GM19397 (cell line): ENCODE measurements around the gene CCNB1IP1.
A peak's percentile ranks its signal among the peaks of the same experiment; 100 is the strongest.
"Not testable (repeated sequence)": the region's sequence is repeated elsewhere in the genome, so short reads cannot be mapped to it uniquely, and the experiment has no call there.

Source experiments
- ATAC-seq: cut with Tn5 transposase; IDR thresholded peaks from one replicate; pipeline ENCODE4 v1.9.1; 2021; ENCODE audit warnings: mild to moderate bottlenecking, moderate library complexity; ENCODE audit not compliant: unreplicated experiment

CCNB1IP1 gene, protein sequence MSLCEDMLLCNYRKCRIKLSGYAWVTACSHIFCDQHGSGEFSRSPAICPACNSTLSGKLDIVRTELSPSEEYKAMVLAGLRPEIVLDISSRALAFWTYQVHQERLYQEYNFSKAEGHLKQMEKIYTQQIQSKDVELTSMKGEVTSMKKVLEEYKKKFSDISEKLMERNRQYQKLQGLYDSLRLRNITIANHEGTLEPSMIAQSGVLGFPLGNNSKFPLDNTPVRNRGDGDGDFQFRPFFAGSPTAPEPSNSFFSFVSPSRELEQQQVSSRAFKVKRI

GRCh38 chr14:20332788-20333493, at the start of gene CCNB1IP1:
Gene CCNB1IP1, minus strand, starts transcription at chr14:20333279. Its CDS starts 16,756 bp downstream, at chr14:20316523.
- peak; percentile 95 for ATAC-seq

GRCh38 chr14:20382526-20382925, 49.4 kb upstream of the CCNB1IP1 start:
- ATAC-seq, result no peak

DNA sequence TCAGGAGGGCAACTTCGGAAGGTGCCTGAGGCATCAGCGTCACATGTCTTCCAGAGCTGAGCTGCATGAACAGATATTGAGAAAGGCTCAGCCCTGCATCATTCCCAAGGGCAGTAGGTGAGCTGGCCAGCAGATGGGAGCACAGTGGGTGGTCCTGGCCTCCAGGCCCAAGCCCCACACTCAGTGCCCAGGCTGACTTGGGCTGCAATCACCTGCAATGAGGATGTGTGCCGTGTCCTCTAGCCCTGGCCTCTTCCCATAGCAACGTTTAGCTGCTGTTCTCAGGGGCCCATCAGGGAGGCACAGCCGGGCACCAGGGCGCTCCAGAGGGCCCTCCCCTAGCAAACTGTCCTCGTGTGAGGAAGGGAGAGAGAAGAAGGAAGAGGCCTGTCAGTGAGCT, 48.3 kb upstream of the CCNB1IP1 start:
- no peak for ATAC-seq

DNA sequence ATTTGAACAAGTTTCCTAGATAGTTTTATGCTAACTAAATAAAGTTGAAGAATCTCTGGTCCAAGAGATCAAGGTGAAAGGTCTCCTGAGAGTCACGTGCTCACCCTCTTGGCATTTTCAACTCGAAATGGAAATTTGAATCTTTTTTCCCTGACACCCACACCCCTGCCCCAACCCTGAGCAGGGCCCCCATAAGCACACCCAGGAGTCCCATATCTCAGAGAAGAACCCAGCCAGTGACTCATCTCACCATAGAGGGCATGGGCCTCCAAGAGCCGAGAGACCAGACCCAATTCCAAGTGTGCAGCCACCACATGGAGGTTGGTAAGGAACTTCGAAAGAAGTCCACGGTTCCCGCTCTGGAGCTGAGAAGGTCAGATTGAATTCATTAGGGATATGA, 47.6 kb upstream of the CCNB1IP1 start:
- ATAC-seq, result no peak

GRCh38 chr14:20379743-20380142, 46.7 kb upstream of the CCNB1IP1 start:
- no peak for ATAC-seq

- no peak for ATAC-seq
These were observed 44.1 kb upstream of the CCNB1IP1 start for GRCh38 chr14:20377171-20377570.

- ATAC-seq, result no peak
These were observed 43.1 kb upstream of the CCNB1IP1 start for GRCh38 chr14:20376071-20376588.

DNA sequence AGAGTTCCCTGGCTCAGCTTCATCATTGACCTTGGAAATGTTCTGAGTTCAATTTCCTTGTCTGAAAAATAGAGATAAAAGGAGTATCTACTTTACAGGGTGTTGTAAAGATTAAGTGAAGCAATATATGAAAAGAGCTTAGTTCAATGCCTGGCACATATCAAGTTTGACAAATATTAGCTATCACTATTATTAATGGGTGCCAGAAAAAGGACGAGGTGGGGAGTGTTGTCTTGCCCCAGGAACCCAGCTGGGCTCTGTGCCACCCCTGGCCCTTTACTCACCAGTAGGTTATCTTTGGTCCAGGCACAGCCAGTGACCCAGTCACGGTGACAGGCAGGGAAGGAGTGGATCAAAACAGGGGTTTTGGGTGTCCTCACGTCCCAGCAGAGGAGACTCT, 42.4 kb upstream of the CCNB1IP1 start:
- ATAC-seq, result no peak

GRCh38 chr14:20372796-20373195, 39.7 kb upstream of the CCNB1IP1 start:
- no peak for ATAC-seq

- no peak for ATAC-seq
These were observed 32.8 kb upstream of the CCNB1IP1 start for GRCh38 chr14:20365928-20366327.

- not testable (repeated sequence) for ATAC-seq
These were observed 25.4 kb upstream of the CCNB1IP1 start for GRCh38 chr14:20358474-20358873.

DNA sequence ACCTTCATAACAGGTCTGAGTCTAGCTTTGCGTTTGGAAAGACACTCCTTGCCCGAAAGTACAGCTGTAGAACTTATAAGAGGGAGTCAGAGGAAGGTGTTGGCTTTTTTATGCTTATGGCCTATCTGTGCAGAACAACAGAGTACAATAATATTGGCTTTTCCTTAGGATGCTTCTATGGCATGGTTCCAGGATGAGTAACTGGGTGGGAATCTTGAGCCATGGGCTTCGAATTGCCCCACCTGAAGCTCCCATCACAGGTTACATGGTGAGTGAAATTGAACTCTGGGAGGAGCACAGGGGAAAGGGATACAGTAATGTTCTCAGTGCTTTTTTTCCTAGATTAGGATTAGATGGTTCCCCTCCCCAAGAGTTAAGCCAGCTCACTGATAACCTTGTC, 23.3 kb upstream of the CCNB1IP1 start:
- no peak for ATAC-seq

DNA sequence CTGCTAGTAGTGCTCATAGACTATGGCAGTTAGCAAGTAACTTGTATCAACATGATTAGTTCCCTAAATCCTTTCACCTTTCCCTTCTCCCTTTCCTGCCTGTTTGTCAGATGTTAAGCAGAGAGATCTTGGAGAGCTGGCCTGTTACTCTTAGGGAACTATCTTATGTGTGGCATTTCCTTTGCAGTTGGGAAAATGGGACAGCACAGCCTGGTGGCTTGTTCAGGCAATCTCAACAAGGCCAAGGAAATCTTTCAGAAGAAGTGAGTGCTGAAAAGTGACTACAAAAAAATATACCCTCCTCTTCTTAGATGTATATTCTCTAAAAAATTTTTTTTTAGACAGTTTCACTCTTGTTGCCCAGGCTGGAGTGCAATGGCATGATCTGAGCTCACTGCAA, 17.8 kb upstream of the CCNB1IP1 start:
- no peak for ATAC-seq

DNA sequence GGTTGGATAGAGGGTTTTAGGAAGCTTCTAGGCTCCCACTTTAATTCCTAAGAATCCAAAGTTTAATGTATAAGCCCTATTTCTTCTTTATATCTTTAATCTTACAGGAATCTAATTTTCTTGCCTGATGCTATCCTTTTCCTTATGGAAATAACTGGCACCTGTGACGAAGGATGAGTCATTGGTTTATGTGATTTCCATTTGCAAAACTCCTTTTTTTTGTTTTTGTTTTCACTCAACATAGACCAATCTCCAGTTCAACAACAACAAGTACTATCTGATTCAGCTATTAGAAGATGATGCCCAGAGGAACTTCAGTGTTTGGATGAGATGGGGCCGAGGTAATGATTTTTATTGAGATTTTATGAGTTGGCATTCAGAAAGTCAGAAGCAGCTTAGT, 17.2 kb upstream of the CCNB1IP1 start:
- no peak for ATAC-seq

GRCh38 chr14:20347747-20348146, 14.7 kb upstream of the CCNB1IP1 start:
- no peak for ATAC-seq

DNA sequence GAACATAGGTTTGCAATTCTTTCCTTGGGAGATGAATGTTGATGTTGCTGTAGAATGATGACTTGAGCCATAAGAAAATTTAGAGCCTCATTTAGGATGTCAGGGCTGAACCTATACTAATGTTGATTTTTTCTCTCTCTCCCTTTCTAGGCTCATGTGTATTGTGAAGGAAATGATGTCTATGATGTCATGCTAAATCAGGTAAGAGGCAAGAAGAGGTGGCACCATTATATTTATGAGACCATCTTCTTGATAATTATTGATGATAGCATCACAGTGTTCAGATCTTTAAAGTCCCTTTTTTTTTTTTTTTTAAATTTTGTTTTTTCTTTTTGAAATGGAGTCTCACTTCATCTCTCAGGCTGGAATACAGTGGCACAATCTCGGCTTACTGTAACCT, 13.6 kb upstream of the CCNB1IP1 start:
- ATAC-seq, result no peak

DNA sequence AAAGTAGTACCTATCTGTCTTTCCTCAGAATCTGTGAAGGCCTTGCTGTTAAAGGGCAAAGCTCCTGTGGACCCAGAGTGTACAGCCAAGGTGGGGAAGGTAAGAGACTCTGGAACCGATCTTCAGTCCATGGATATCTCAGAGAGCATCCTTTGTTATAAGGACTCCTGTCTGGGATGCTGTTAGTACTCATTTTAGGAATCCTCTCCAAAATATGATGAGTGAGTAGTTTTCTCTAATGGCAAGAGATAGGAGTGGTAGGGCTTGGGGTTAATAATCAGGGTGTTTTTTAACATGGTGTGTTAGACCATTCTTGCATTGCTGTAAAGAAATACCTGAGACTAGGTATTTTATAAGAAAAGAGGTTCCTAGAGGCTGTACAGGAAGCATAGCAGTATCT, 12.3 kb upstream of the CCNB1IP1 start:
- no peak for ATAC-seq

- no peak for ATAC-seq
These were observed 10.8 kb upstream of the CCNB1IP1 start for GRCh38 chr14:20343862-20344220.

GRCh38 chr14:20343092-20343861, 10.2 kb upstream of the CCNB1IP1 start, which contains the start of gene PARP2:
Gene PARP2, plus strand, starts transcription at chr14:20343635. Its CDS starts 7 bp downstream, at chr14:20343642.
- peak; percentile 95 for ATAC-seq

- no peak for ATAC-seq
These were observed 8.6 kb upstream of the CCNB1IP1 start for GRCh38 chr14:20341646-20342045.

GRCh38 chr14:20341032-20341431, 8.0 kb upstream of the CCNB1IP1 start:
- not testable (repeated sequence) for ATAC-seq
